SK-N-SH (cell line): ENCODE data around the gene PLEKHG5. TPM values are rescaled to one million over a fixed set of nuclear protein-coding genes. Genes with fewer than 3 reads are reported as not detected.
"Not testable (repeated sequence)": the region's sequence is repeated elsewhere in the genome, so short reads cannot be mapped to it uniquely, and the experiment has no call there.

Experiments used
- CTCF ChIA-PET: fragments of 300-600, 350-600 bp; formaldehyde crosslinking; extraction: SDS; loops from one replicate; lab custom pipeline; 2021; lab: Yijun Ruan, JAX
- POLR2A ChIA-PET: fragments of 350-600 bp; sonication (Branson Sonifier 250); formaldehyde crosslinking; extraction: SDS; loops from one replicate; lab custom pipeline; 2020; ENCODE audit warnings: antibody characterized with exemption, inconsistent platforms; lab: Yijun Ruan, JAX
- DNase-seq: peaks from one replicate; pipeline ENCODE4 v3.0.0; 2012
- H2AFZ ChIP-seq: fragments of 200-600 bp; sonication (generic); 2 replicates; pipeline ENCODE4 v1.8.1; 2016; ENCODE audit warnings: antibody characterized with exemption, mild to moderate bottlenecking, low read depth
- H3F3A ChIP-seq: fragments of 200-600 bp; sonication (generic); replicated peaks from 2 replicates; pipeline ENCODE3; 2016; ENCODE audit warnings: antibody characterized with exemption, mild to moderate bottlenecking; ENCODE audit not compliant: insufficient read depth
- H3K27ac ChIP-seq, 2 experiments: fragments of 200-500 bp in 1 of 2; fragments of 200-600 bp in 1 of 2; sonication (Bioruptor generic) in 1 of 2; sonication (generic), shearing (Covaris generic) in 1 of 2; 2 replicates each; pipeline versions ENCODE4 v1.5.1 to v1.6.1; 2014 to 2016; ENCODE audit warnings: low read depth in 2 of 2, inconsistent platforms in 1 of 2, low read length in 1 of 2, mild to moderate bottlenecking in 1 of 2, mixed read lengths in 1 of 2
- H3K27me3 ChIP-seq: fragments of 200-600 bp; sonication (generic), shearing (Covaris generic); 2 replicates; pipeline ENCODE4 v1.6.1; 2016; ENCODE audit warnings: mixed run types; ENCODE audit not compliant: insufficient read depth
- H3K36me3 ChIP-seq, 2 experiments: fragments of 200-500 bp in 1 of 2; fragments of 200-600 bp in 1 of 2; sonication (Bioruptor generic) in 1 of 2; sonication (generic) in 1 of 2; replicated peaks in 1 of 2; 2 replicates each; pipeline versions ENCODE3 to v1.5.1; 2014 to 2016; ENCODE audit warnings: low read length in 1 of 2, mild to moderate bottlenecking in 1 of 2; ENCODE audit not compliant: insufficient read depth in 2 of 2, control insufficient read depth in 1 of 2
- H3K4me1 ChIP-seq, 2 experiments: fragments of 200-500 bp in 1 of 2; fragments of 200-600 bp in 1 of 2; sonication (Bioruptor generic) in 1 of 2; sonication (generic), shearing (Covaris generic) in 1 of 2; 2 replicates each; pipeline versions ENCODE4 v1.5.1 to v1.6.1; 2014 to 2016; ENCODE audit warnings: low read depth in 1 of 2, low read length in 1 of 2, mixed run types in 1 of 2; ENCODE audit not compliant: insufficient read depth in 2 of 2, control insufficient read depth in 1 of 2
- H3K4me2 ChIP-seq: fragments of 200-600 bp; sonication (generic), shearing (Covaris generic); 2 replicates; pipeline ENCODE4 v1.6.1; 2017; ENCODE audit warnings: mixed run types
- H3K4me3 ChIP-seq, 2 experiments: fragments of 200-500 bp in 1 of 2; fragments of 200-600 bp in 1 of 2; sonication (Bioruptor generic) in 1 of 2; sonication (generic), shearing (Covaris generic) in 1 of 2; 2 replicates each; pipeline versions ENCODE4 v1.5.1 to v1.8.1; 2014 to 2016; ENCODE audit warnings: low read depth in 2 of 2, inconsistent platforms in 1 of 2, low read length in 1 of 2, mild to moderate bottlenecking in 1 of 2, mixed read lengths in 1 of 2, moderate library complexity in 1 of 2
- H3K79me2 ChIP-seq: fragments of 200-600 bp; sonication (generic); 2 replicates; pipeline ENCODE4 v1.8.1; 2017; ENCODE audit warnings: mild to moderate bottlenecking; ENCODE audit not compliant: insufficient read depth
- H3K9ac ChIP-seq: fragments of 200-600 bp; sonication (generic); 2 replicates; pipeline ENCODE4 v1.6.1; 2017; ENCODE audit warnings: mixed run types
- H3K9me2 ChIP-seq: fragments of 200-600 bp; sonication (generic); 2 replicates; pipeline ENCODE4 v1.6.1; 2017; ENCODE audit warnings: mixed run types
- H3K9me3 ChIP-seq: fragments of 200-600 bp; sonication (generic); 2 replicates; pipeline ENCODE4 v1.6.1; 2017; ENCODE audit warnings: mixed run types, mild to moderate bottlenecking, moderate library complexity
- H4K20me1 ChIP-seq: fragments of 200-600 bp; sonication (generic); 2 replicates; pipeline ENCODE4 v1.6.1; 2017; ENCODE audit warnings: mild to moderate bottlenecking, mixed run types; ENCODE audit not compliant: insufficient read depth
- CTCF ChIP-seq: fragments of 200-600 bp; sonication (generic); IDR thresholded peaks from 2 replicates; pipeline ENCODE4 v1.6.1; 2017; ENCODE audit warnings: antibody characterized with exemption, mild to moderate bottlenecking, moderate library complexity
- FOSL2 ChIP-seq: IDR thresholded peaks from 2 replicates; pipeline ENCODE4 v1.4.0; 2012; ENCODE audit warnings: low read depth, mild to moderate bottlenecking, moderate library complexity, borderline replicate concordance
- FOXM1 ChIP-seq: IDR thresholded peaks from 2 replicates; pipeline ENCODE4 v1.4.0; 2012; ENCODE audit warnings: low read depth, mild to moderate bottlenecking
- GABPA ChIP-seq: IDR thresholded peaks from 2 replicates; pipeline ENCODE4 v1.4.0; 2012; ENCODE audit warnings: low read depth, mild to moderate bottlenecking
- GATA2 ChIP-seq: sonication (generic); formaldehyde crosslinking; IDR thresholded peaks from 2 replicates; pipeline ENCODE4 v1.5.0; 2020; ENCODE audit warnings: mild to moderate bottlenecking, missing genetic modification reagents
- IRF3 ChIP-seq: fragments of 150-350 bp; IDR thresholded peaks from 2 replicates; pipeline ENCODE4 v1.6.1; 2016; ENCODE audit warnings: mild to moderate bottlenecking, low read depth, low read length
- MAX ChIP-seq: IDR thresholded peaks from 2 replicates; pipeline ENCODE4 v1.4.0; 2012; ENCODE audit warnings: low read depth
- MEF2A ChIP-seq: IDR thresholded peaks from 2 replicates; pipeline ENCODE4 v1.4.0; 2012; ENCODE audit warnings: low read depth, borderline replicate concordance
- PBX3 ChIP-seq: IDR thresholded peaks from 2 replicates; pipeline ENCODE4; 2012
- POLR2AphosphoS5 ChIP-seq: IDR thresholded peaks from 2 replicates; pipeline ENCODE4 v1.6.1; 2012; ENCODE audit warnings: low read depth, low read length
- RAD21 ChIP-seq: IDR thresholded peaks from 2 replicates; pipeline ENCODE4 v1.6.1; 2012; ENCODE audit warnings: mild to moderate bottlenecking, low read length
- RCOR1 ChIP-seq: fragments of 150-350 bp; IDR thresholded peaks from 2 replicates; pipeline ENCODE4 v1.6.1; 2017; ENCODE audit warnings: antibody characterized with exemption, low read length
- RFX5 ChIP-seq: IDR thresholded peaks from 2 replicates; pipeline ENCODE4 v1.6.1; 2012; ENCODE audit warnings: mild to moderate bottlenecking, improper control_type of control experiment, low read length
- SIN3A ChIP-seq: IDR thresholded peaks from 2 replicates; pipeline ENCODE4 v1.6.1; 2012; ENCODE audit warnings: low read depth, mild to moderate bottlenecking, low read length, moderate library complexity, borderline replicate concordance
- SMC3 ChIP-seq: IDR thresholded peaks from 2 replicates; pipeline ENCODE4 v1.6.1; 2012; ENCODE audit warnings: low read depth, low read length, improper control_type of control experiment
- TCF12 ChIP-seq: IDR thresholded peaks from 2 replicates; pipeline ENCODE4 v1.4.0; 2012
- WGBS: methylation state at CpG from one replicate; pipeline ENCODE4 v1.1.6; 2017; ENCODE audit warnings: low lambda C conversion rate; 5-methylcytosine and 5-hydroxymethylcytosine counted together
- polyA plus RNA-seq, 3 experiments: library from polyadenylated mRNA; depleted of rRNA; stranded (reverse); fragments of >200 nt; gene quantifications; 2 replicates each; pipeline ENCODE4 v1.2.3, GENCODE V29; 2012

PLEKHG5 gene
- polyA plus RNA-seq, 1 of the 3 experiments (the other 2 are of a cell fraction): 14.9 TPM

- H3K4me3 ChIP-seq: no peak overlapping the region
- CTCF ChIA-PET: interaction anchor here (0.6 to 13.6 kb wide), 6 partner anchors 16 to 189 kb away, joined by 3 to 290 read pairs (median 6); partner anchors contain the start of genes ESPN and HES2
- H4K20me1 ChIP-seq: no peaks in the 10 kb centered on the region
- WGBS: 86% methylated on average over 14 of the region's 15 CpGs
- H2AFZ ChIP-seq: no peak overlapping the region
- H3K36me3 ChIP-seq: no peaks in the 10 kb centered on the region
- H3K4me1 ChIP-seq: no peaks in the 10 kb centered on the region; a peak in 1 of 4 replicates
- H3K4me2 ChIP-seq: no peak overlapping the region
- H3K79me2 ChIP-seq: no peaks in the 10 kb centered on the region
- no peaks in the 10 kb centered on the region; the same call in 1 of the 2 replicates for H3K27me3 ChIP-seq
- no peaks in the 10 kb centered on the region for H3K9me2 ChIP-seq
- POLR2A ChIA-PET: no interaction called here
- no peak for DNase-seq
- no peak overlapping the region for H3K27ac ChIP-seq
- H3K9me3 ChIP-seq: no peaks in the 10 kb centered on the region
- TF ChIP-seq SIN3A: no peak
- peaks cover 5% of the 10 kb centered on the region for H3F3A ChIP-seq
- H3K9ac ChIP-seq: no peak overlapping the region
Observed at GRCh38 chr1:6435129-6435528, 56.3 kb downstream of the PLEKHG5 start.

GRCh38 chr1:6434186-6434585 lies 57.3 kb downstream of the PLEKHG5 start:
- 50% methylated on average over 5 of the region's 5 CpGs for WGBS
- Histone ChIP-seq H4K20me1 (no peaks in the 10 kb centered on the region), H3F3A (peaks cover 3% of the 10 kb centered on the region), H3K9ac (no peak overlapping the region), H3K9me2 (no peaks in the 10 kb centered on the region), H3K36me3 (no peaks in the 10 kb centered on the region), H2AFZ (no peak overlapping the region), H3K4me3 (no peak overlapping the region), H3K27ac (no peak overlapping the region), H3K4me1 (no peaks in the 10 kb centered on the region; a peak in 1 of 4 replicates), H3K79me2 (no peaks in the 10 kb centered on the region), H3K4me2 (no peak overlapping the region), H3K9me3 (no peaks in the 10 kb centered on the region), H3K27me3 (no peaks in the 10 kb centered on the region; the same call in 1 of the 2 replicates)
- TF ChIP-seq SMC3: no peak
- TF ChIP-seq GABPA: no peak
- TF ChIP-seq POLR2AphosphoS5: no peak
- TF ChIP-seq RCOR1: no peak
- TF ChIP-seq RFX5: no peak
- TF ChIP-seq MEF2A: no peak
- no peak for TF ChIP-seq PBX3
- no peak for TF ChIP-seq IRF3
- TF ChIP-seq FOXM1: no peak
- no peak for TF ChIP-seq MAX
- TF ChIP-seq GATA2 (CRISPR knock-in tag): no peak
- no peak for TF ChIP-seq RAD21
- TF ChIP-seq TCF12: no peak
- TF ChIP-seq CTCF: no peak
- TF ChIP-seq FOSL2: no peak
- DNase-seq: no peak
- ChIA-PET POLR2A (no interaction called here), CTCF (interaction anchor here (1.2 to 13.6 kb wide), 5 partner anchors 15 to 188 kb away, joined by 3 to 290 read pairs (median 6); partner anchors contain the start of genes ESPN and HES2)

GRCh38 chr1:6431645-6432579 lies 59.6 kb downstream of the PLEKHG5 start:
- H3F3A ChIP-seq, POLR2A ChIA-PET, H3K4me2 ChIP-seq, H3K9me3 ChIP-seq, DNase-seq, H3K9me2 ChIP-seq, H2AFZ ChIP-seq, H3K27ac ChIP-seq, H3K4me1 ChIP-seq, H3K27me3 ChIP-seq, H3K4me3 ChIP-seq, H4K20me1 ChIP-seq, H3K9ac ChIP-seq, H3K79me2 ChIP-seq, H3K36me3 ChIP-seq: not testable (repeated sequence)
- WGBS: 44% methylated on average over 10 of the region's 13 CpGs
- CTCF ChIA-PET: interaction anchor here (0.6 to 13.6 kb wide), 5 partner anchors 11 to 185 kb away, joined by 3 to 290 read pairs (median 6); partner anchors contain the start of genes ESPN and HES2
